ENCODE measurements around the gene ATAT1. TPM values are rescaled to one million over a fixed set of nuclear protein-coding genes. Genes with fewer than 3 reads are reported as not detected.

Gene ATAT1
- total and polyA plus RNA-seq, 8 donors = 3.0 to 11.6 (median 5.7) TPM; not detected in 1

DNA sequence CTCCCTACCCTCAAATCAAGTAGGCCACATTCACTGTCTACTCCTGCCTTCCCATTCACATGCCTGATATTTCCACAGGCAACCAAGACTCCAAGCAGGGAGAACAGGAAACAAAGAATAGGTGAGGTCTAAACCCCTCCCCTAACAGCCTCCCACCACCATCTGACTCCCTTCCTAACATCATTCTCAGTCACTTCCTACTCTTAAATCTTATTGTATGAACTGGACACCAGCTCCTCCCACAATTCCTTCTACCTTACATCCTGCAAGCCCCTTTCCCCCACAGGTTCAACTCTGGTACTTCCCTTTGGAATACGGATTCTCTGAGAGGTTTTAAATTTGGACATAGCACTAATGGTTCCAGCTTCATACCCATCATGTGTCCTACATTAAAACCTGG, 19.3 kb downstream of the ATAT1 start:
- Histone ChIP-seq H3K36me3 (peaks cover 0 to 63% (median 60%) of the 10 kb centered on the region in 4 donors), H3K4me3 (peak overlapping the region in 2 of 4 donors; percentile 93 to 96), H3K27ac (peak overlapping the region in 3 of 5 donors; percentile 93 to 98 (median 97)), H3K27me3 (no peaks in the 10 kb centered on the region), H3K9me3 (no peaks in the 10 kb centered on the region), H3K4me1 (peaks cover 11 to 30% (median 26%) of the 10 kb centered on the region in 4 donors)
- DNase-seq = no peak
- intact Hi-C loops (cut with DNase I; ENCODE audit: low total_unique reads) = no loop called here
- TF ChIP-seq POLR2A (IDR thresholded peaks at IDR 0.05) (no peak), POLR2AphosphoS5 (IDR thresholded peaks at IDR 0.05) (no peak), EP300 (IDR thresholded peaks at IDR 0.05) (no peak)
- TF ChIP-seq, protein P1, sequence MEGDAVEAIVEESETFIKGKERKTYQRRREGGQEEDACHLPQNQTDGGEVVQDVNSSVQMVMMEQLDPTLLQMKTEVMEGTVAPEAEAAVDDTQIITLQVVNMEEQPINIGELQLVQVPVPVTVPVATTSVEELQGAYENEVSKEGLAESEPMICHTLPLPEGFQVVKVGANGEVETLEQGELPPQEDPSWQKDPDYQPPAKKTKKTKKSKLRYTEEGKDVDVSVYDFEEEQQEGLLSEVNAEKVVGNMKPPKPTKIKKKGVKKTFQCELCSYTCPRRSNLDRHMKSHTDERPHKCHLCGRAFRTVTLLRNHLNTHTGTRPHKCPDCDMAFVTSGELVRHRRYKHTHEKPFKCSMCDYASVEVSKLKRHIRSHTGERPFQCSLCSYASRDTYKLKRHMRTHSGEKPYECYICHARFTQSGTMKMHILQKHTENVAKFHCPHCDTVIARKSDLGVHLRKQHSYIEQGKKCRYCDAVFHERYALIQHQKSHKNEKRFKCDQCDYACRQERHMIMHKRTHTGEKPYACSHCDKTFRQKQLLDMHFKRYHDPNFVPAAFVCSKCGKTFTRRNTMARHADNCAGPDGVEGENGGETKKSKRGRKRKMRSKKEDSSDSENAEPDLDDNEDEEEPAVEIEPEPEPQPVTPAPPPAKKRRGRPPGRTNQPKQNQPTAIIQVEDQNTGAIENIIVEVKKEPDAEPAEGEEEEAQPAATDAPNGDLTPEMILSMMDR (IDR thresholded peaks at IDR 0.05) = no peak
- 58 to 77% (median 68%) methylated on average over 1 of the region's 1 CpG for WGBS, 5 donors

DNA sequence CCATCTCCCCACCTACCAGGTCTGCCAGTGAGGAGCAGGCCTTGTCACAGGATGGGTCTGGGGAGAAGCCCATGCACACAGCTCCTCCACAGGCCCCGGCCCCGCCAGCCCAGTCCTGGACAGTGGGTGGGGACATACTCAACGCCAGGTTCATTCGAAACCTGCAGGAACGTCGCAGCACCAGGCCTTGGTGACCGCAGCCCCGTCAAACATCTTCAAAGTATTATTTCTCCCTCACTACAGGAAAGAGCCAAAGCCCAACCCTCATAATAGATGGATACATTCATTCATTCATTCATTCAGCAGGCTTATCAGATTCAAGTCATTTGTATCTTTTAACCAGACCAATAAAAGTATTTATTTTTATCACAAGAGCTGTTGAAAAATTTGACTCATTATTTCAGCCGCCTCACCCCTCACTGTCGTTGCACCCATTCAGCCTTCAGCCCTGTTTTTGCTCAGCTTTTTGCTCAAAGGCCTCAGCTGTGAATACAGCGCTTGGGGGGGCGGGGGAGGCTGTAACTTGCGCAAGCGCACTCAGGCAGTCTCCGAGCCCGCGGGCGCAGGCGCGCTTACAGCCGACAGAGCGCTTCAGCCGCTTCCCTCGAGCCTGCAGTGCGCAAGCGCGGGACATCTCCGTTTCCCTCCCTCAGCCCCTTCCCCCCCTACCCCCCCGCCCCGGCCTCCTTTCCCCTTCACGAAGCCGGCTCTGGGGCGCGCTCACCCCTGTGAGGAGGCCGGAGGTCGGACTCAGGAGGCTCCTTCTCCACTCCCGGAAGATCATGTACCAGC, 20.0 kb downstream of the ATAT1 start, which contains the start of gene C6orf136:
Gene C6orf136, plus strand, starts transcription at position 684 of the 792 bp plus-strand sequence. Its CDS starts 99 bp downstream, at position 783.
- Histone ChIP-seq H3K27ac (peak within 1 kb of the TSS; percentile 92 to 98 (median 97)), H3K9me3 (no peaks in the 10 kb centered on the region), H3K27me3 (no peaks in the 10 kb centered on the region), H3K4me1 (peaks cover 11 to 30% (median 26%) of the 10 kb centered on the region in 4 donors), H3K36me3 (peaks cover 5 to 63% (median 60%) of the 10 kb centered on the region in 4 donors), H3K4me3 (peak within 1 kb of the TSS; percentile 71 to 96 (median 92))
- intact Hi-C loops (cut with DNase I; ENCODE audit: low total_unique reads) = no loop called here
- 5 to 12% (median 8%) methylated on average over 32 to 37 of the region's 37 CpGs for WGBS, 5 donors
- no peak for TF ChIP-seq POLR2A (IDR thresholded peaks at IDR 0.05)
- TF ChIP-seq POLR2AphosphoS5 (IDR thresholded peaks at IDR 0.05) = peak in 2 of 3 donors; percentile 45 to 69
- DNase-seq = peak; percentile 95 to 98

DNA sequence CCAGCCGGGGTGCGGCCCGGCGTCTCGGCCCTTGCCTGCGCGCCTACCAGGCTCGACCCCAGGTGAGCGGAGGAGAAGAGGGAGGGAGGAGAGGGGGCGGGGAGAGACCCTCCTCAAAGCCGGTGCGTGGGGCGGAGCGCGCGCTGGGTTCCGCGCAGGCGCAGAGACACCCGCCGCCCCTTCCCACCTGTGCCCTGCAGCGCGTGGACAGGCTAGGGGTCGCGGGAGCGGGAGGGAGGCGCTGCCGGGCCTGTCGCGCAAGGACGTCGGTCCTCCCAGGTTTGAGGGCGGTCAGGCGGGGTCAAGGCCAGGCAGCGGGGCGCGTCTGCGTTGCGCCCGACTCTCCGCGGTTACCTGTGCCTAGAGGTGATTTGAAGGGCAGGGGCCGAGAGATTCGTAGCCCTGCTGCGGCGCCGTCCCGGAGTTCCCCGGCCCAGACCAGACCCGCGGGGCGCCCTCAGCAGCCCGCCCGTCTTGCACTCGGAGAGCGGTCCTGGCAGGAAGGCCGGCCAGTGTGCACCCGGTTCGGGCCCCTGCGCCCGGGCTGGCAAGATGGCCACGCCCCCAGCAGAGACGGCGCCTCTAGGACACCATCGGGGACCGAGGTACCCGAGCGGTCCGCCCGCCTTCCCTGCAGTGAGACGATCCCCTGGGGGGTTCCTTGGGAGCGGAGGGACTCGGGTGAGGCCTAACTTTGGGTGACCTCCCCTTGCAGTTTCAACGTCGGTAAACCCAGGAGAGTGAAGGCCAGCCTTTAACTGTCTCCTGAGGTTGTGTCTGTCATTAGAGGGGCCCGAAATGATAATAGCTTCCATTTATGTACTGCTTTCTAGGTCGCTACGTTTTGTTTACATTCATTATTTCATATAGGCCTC, 20.8 kb downstream of the ATAT1 start:
- peak; percentile 80 to 90 for DNase-seq
- WGBS, 5 donors = 0 to 1% (median 0%) methylated on average over 11 to 78 of the region's 78 CpGs
- H3K36me3 ChIP-seq = peaks cover 14 to 63% (median 60%) of the 10 kb centered on the region in 4 donors
- intact Hi-C loops (cut with DNase I; ENCODE audit: low total_unique reads) = no loop called here
- TF ChIP-seq EP300 (IDR thresholded peaks at IDR 0.05) = no peak
- TF ChIP-seq POLR2A (IDR thresholded peaks at IDR 0.05) = no peak
- peak in 2 of 3 donors; percentile 32 for TF ChIP-seq POLR2AphosphoS5 (IDR thresholded peaks at IDR 0.05)
- TF ChIP-seq, protein P1 (IDR thresholded peaks at IDR 0.05) = no peak
- peak overlapping the region; percentile 92 to 98 (median 97) for H3K27ac ChIP-seq
- H3K27me3 ChIP-seq = no peaks in the 10 kb centered on the region
- H3K9me3 ChIP-seq = no peaks in the 10 kb centered on the region
- peak overlapping the region; percentile 71 to 96 (median 92) for H3K4me3 ChIP-seq
- peaks cover 11 to 30% (median 26%) of the 10 kb centered on the region in 4 donors for H3K4me1 ChIP-seq

DNA sequence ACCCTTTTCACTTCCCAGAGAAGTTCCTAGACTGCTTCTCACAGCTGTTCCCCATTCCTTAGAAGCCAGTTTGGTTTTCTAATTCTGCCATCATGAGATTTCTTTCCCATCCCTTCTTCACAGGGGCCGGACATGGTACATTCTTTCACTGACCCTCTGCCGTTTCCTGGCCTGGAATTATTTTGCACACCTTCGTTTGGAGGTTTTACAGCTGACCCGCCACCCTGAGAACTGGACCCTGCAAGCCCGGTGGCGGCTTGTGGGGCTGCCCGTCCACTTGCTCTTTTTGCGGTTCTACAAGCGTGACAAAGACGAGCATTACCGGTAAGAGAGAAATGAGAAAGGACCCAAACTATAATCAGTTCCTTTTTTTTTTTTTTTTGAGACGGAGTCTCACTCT, 24.5 kb downstream of the ATAT1 start:
- Histone ChIP-seq H3K27ac (no peak overlapping the region), H3K36me3 (peaks cover 50 to 65% (median 65%) of the 10 kb centered on the region in 4 donors), H3K9me3 (no peaks in the 10 kb centered on the region), H3K4me1 (peaks cover 10 to 24% (median 21%) of the 10 kb centered on the region in 4 donors), H3K4me3 (no peak overlapping the region), H3K27me3 (no peaks in the 10 kb centered on the region)
- TF ChIP-seq POLR2AphosphoS5 (IDR thresholded peaks at IDR 0.05) = no peak
- intact Hi-C loops (cut with DNase I; ENCODE audit: low total_unique reads) = no loop called here
- no peak for DNase-seq
- 90 to 95% (median 93%) methylated on average over 12 of the region's 12 CpGs for WGBS, 5 donors

All from stomach (tissue), 9 donors.